ENCODE results near the gene SYNM. TPM values are rescaled to one million over a fixed set of nuclear protein-coding genes. Genes with fewer than 3 reads are reported as not detected.

SYNM gene
- total RNA-seq, 1 experiment from 2014 or later: 2.6 TPM

DNA sequence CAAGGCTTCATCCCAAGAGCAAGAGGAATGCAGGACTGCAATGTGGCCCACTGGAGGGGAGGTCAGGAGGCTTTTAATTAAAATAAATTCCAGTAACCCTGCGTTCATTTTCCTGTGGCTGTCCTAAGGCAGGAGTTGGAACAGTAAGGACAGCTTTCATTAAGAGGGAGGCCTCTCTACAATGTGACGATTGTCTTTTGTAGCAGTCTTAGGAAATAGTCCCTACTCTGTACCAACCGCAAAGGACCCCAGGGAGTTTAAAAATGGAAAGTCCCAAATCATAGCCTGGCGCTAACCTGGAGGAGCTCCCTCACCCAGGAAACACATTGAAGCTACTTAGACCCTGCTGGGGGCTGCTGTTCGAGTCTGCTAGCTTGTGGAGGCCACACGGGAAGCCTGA lies 62.8 kb downstream of the SYNM start:
- Histone ChIP-seq H3K4me3 (ENCODE audit: low read depth, low read length, poor library complexity, severe bottlenecking) (no peak overlapping the region), H3K36me3 (ENCODE audit: insufficient read depth, low read length, poor library complexity, severe bottlenecking) (no peaks in the 10 kb centered on the region), H3K27ac (ENCODE audit: low read depth, low read length, poor library complexity, severe bottlenecking) (no peak overlapping the region), H3K4me1 (ENCODE audit: insufficient read depth, low read length, poor library complexity, severe bottlenecking) (no peaks in the 10 kb centered on the region), H3K27me3 (replicated peaks; ENCODE audit: insufficient read depth, low read depth, low read length, poor library complexity) (no peaks in the 10 kb centered on the region), H3K9me3 (ENCODE audit: low read depth, low read length, poor library complexity, severe bottlenecking) (no peaks in the 10 kb centered on the region)
- BruUV-seq (replicated peaks): no TSS peak
- intact Hi-C loops (cut with micrococcal nuclease; ENCODE audit: unreplicated experiment): no loop called here
- DNase-seq (ENCODE audit: low spot score): no peak
- CTCF ChIA-PET: no interaction called here
- POLR2A ChIA-PET (ENCODE audit: low non-redundant PET): no interaction called here
- TF ChIP-seq, protein P1, sequence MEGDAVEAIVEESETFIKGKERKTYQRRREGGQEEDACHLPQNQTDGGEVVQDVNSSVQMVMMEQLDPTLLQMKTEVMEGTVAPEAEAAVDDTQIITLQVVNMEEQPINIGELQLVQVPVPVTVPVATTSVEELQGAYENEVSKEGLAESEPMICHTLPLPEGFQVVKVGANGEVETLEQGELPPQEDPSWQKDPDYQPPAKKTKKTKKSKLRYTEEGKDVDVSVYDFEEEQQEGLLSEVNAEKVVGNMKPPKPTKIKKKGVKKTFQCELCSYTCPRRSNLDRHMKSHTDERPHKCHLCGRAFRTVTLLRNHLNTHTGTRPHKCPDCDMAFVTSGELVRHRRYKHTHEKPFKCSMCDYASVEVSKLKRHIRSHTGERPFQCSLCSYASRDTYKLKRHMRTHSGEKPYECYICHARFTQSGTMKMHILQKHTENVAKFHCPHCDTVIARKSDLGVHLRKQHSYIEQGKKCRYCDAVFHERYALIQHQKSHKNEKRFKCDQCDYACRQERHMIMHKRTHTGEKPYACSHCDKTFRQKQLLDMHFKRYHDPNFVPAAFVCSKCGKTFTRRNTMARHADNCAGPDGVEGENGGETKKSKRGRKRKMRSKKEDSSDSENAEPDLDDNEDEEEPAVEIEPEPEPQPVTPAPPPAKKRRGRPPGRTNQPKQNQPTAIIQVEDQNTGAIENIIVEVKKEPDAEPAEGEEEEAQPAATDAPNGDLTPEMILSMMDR (conservative IDR thresholded peaks at IDR 0.05; ENCODE audit: low read depth, low read length): no peak
- no peak for TF ChIP-seq EZH2 (IDR thresholded peaks at IDR 0.05; ENCODE audit: borderline replicate concordance, low read depth, low read length, poor library complexity, severe bottlenecking)

- H3K4me3 ChIP-seq (ENCODE audit: low read depth, low read length, poor library complexity, severe bottlenecking): no peak overlapping the region
- H3K27me3 ChIP-seq (replicated peaks; ENCODE audit: insufficient read depth, low read depth, low read length, poor library complexity): no peaks in the 10 kb centered on the region
- H3K36me3 ChIP-seq (ENCODE audit: insufficient read depth, low read length, poor library complexity, severe bottlenecking): no peaks in the 10 kb centered on the region
- no peak overlapping the region for H3K27ac ChIP-seq (ENCODE audit: low read depth, low read length, poor library complexity, severe bottlenecking)
- POLR2A ChIA-PET (ENCODE audit: low non-redundant PET): no interaction called here
- CTCF ChIA-PET: no interaction called here
- TF ChIP-seq, protein P1 (conservative IDR thresholded peaks at IDR 0.05; ENCODE audit: low read depth, low read length): no peak
- TF ChIP-seq EZH2 (IDR thresholded peaks at IDR 0.05; ENCODE audit: borderline replicate concordance, low read depth, low read length, poor library complexity, severe bottlenecking): no peak
- no peaks in the 10 kb centered on the region for H3K4me1 ChIP-seq (ENCODE audit: insufficient read depth, low read length, poor library complexity, severe bottlenecking)
- intact Hi-C loops (cut with micrococcal nuclease; ENCODE audit: unreplicated experiment): no loop called here
- no peaks in the 10 kb centered on the region for H3K9me3 ChIP-seq (ENCODE audit: low read depth, low read length, poor library complexity, severe bottlenecking)
- DNase-seq (ENCODE audit: low spot score): no peak
- BruUV-seq (replicated peaks): no TSS peak
Measured at GRCh38 chr15:99168601-99169580, 64.0 kb downstream of the SYNM start.

- ChIA-PET POLR2A (ENCODE audit: low non-redundant PET) (no interaction called here), CTCF (no interaction called here)
- TF ChIP-seq, protein P1 (conservative IDR thresholded peaks at IDR 0.05; ENCODE audit: low read depth, low read length): no peak
- no peak for TF ChIP-seq EZH2 (IDR thresholded peaks at IDR 0.05; ENCODE audit: borderline replicate concordance, low read depth, low read length, poor library complexity, severe bottlenecking)
- Histone ChIP-seq H3K27ac (ENCODE audit: low read depth, low read length, poor library complexity, severe bottlenecking) (no peak overlapping the region), H3K27me3 (replicated peaks; ENCODE audit: insufficient read depth, low read depth, low read length, poor library complexity) (no peaks in the 10 kb centered on the region), H3K9me3 (ENCODE audit: low read depth, low read length, poor library complexity, severe bottlenecking) (no peaks in the 10 kb centered on the region), H3K4me3 (ENCODE audit: low read depth, low read length, poor library complexity, severe bottlenecking) (no peak overlapping the region), H3K36me3 (ENCODE audit: insufficient read depth, low read length, poor library complexity, severe bottlenecking) (no peaks in the 10 kb centered on the region), H3K4me1 (ENCODE audit: insufficient read depth, low read length, poor library complexity, severe bottlenecking) (no peaks in the 10 kb centered on the region)
- BruUV-seq (replicated peaks): no TSS peak
- no peak for DNase-seq (ENCODE audit: low spot score)
- intact Hi-C loops (cut with micrococcal nuclease; ENCODE audit: unreplicated experiment): no loop called here
Measured at GRCh38 chr15:99169769-99170311, 65.0 kb downstream of the SYNM start.

Measured in A673 (cell line).